Measurements from ENCODE around the gene CTDNEP1.
A peak's percentile ranks its signal among the peaks of the same experiment; 100 is the strongest.
"Not testable (repeated sequence)": the region's sequence is repeated elsewhere in the genome, so short reads cannot be mapped to it uniquely, and the experiment has no call there.

Gene CTDNEP1

DNA sequence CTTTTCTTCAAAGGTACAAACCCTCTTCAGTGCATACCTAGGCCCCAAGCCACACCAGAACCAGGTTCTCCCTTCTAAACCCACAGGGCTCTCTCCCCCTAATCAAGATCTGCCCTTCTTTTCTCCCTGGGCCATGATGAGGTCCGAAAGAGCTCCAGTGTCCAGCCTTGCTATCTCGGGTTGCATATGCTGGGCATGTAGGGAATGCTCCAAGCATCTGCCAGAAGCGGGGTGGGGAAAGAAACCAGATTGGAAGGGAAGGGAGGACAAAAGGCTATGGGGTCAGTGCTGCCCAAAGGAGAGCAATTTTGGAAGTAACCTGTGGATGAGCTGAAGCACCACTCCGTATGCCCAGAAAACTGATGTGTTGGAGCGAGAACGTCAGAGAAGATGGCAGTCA lies 2.3 kb downstream of the CTDNEP1 start:
- no peak for DNase-seq (ENCODE audit: low read depth in 3 of 3, low spot score in 1 of 3)

DNA sequence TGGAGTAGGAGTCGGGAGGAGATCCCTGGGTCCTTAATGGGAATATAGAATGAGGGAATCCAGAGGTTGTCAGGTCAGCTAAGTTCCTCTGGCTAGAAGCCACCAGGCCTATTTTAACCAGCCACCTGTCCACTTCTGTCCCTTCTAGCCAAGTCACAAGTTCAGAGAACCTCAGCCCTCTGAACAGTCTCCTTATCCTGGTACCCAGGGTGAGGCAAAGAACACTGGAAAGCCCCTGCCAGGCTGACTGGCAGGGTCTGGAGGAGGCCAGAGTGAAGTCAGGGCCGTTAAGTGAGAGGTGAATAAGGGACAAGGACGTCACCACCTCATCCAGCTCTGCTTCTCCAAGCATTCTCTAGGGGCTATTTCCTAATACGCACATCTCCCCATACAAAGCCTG lies 2.7 kb downstream of the CTDNEP1 start:
- DNase-seq (ENCODE audit: low read depth in 3 of 3, low spot score in 1 of 3), result no peak

DNA sequence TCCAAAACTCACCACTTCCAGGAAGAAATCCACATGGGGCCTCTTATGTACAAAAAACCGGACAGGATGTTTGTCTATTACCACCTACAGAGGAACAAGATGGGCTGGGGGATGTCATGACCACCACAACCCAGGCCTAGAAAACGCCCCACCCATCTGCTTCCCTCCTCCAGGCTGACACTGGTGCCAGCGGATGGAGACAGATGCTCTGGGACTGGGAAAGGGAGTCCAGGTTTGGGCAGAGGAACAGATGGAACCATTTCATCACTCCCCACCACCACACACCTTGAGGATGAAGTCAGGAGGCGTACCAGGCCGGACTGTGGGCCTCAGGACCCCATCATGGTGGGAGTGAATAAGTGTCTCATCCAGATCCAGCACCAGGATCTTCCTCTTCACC lies 4.8 kb downstream of the CTDNEP1 start:
- no peak for DNase-seq (ENCODE audit: low read depth in 3 of 3, low spot score in 1 of 3)

DNA sequence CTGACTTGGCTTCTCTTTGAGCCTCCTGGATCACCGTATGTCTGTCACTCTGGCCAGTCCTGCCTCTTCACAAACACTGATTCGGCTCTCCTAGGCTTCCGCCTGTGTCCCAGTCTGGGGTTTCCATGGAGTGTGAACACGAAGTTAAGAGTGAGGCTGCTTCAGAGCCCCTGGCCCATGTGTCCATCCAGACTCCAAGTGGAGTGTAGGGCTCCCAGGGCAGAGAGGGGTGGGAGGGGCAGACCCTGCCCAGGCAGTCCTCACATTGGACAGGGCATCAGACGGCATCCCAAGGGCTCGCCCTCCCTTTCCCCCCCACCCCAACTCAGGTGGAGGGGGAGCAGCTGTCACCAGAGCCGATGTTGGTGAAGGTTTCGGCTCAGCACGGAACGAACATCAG lies 7.7 kb downstream of the CTDNEP1 start:
- not testable (repeated sequence) for DNase-seq (ENCODE audit: low read depth in 3 of 3, low spot score in 1 of 3)

DNA sequence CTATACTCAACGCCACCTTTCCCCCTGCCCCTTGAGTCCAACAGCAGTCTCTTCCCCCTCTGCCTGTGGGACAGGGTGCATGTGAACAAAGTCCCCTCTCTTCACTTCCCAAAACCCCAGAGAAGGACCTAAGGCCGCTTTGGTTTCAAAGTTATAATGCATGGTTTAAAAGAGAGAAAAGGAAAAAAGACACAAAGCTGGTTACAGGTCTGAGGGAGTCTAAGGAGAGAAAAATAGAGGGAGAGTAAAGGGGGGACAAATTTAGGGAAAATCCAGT lies 8.1 kb downstream of the CTDNEP1 start:
- no peak for DNase-seq (ENCODE audit: low read depth in 3 of 3, low spot score in 1 of 3)

DNA sequence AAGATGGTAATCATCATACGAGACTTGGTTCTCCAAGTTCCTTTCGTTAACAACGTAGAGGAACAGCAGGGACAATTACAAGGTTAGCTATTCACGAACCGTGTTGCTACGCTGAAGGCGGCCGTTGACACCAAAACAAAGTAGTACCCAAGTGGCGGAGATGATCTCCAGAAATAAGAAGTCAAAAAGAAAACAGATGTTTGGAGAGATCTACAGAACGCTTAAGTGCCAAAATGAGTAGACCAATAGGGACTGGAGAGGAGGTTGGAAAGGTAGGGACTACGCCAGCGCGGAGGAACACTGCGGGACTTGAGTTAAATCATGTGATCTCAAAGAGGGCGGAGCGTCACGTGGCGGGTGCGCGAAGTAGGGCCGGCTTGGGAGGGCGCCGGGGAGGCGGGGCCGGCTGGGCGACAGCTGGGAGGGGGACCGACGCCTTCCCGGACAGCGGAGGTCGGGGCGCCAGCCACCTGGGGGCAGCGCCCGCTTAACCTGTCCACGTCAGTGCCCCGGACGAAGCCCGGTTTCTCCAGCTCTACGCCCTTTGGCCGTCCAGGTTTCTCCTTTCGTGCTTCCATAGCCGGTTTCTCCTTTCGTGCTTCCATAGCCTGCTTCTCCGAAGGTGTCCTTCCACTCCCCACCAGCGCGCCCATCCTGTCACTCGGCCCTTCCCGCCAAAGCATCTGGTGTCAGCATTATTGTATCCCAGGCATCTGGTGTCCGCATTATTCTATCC lies 8.6 kb downstream of the CTDNEP1 start:
- peak; percentile 81 to 85 (median 84) for DNase-seq (ENCODE audit: low read depth in 3 of 3, low spot score in 1 of 3)

DNA sequence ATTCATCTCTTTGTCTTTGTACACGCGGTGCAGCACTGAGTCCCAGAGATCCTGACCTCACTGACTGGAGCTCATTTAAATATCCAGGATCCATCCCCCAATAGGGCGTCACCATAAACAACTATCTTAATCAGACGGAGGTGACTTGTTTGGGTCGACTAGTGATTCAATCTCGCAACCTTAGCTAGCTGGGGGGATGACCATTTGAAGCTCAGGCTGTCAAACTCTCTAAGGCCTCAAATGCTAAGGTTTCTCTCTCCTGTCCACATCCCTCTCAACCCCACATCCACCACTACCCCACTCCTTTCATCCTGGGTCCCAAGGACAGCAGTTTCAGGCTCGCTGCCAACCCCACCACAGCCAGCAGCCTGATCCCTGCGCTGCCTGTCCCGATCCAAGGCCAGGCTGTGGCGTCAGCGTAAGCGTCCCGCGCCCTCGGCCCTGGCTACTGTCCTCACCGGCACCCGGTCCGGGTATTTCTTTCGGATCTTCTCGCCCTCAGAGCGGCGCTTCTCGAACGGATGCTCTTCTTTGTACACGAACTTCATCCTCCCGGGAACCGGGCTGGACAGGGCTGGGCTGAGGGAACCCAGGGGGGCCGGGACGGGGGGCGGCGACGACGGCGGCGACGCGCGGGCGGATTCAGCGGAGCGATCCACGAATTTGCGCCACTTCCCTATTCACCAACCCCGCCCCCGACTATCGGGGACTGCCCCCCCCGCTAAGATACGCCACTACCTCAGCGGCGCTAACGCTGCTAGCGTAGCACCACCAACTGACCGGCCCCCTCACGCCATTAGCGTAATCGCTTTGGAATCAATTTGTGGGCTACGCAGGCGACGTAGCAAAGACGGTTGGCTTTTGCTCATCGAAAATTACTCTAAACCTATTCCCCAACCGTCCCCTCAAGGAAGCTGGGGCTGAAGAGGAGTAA lies 9.5 kb downstream of the CTDNEP1 start, which contains the start of gene GABARAP:
TSS of gene GABARAP (minus strand) at position 667 of the 934 bp plus-strand sequence. CDS start at position 548, 119 bp downstream.
- peak; percentile 79 to 94 (median 92) for DNase-seq (ENCODE audit: low read depth in 3 of 3, low spot score in 1 of 3)

DNA sequence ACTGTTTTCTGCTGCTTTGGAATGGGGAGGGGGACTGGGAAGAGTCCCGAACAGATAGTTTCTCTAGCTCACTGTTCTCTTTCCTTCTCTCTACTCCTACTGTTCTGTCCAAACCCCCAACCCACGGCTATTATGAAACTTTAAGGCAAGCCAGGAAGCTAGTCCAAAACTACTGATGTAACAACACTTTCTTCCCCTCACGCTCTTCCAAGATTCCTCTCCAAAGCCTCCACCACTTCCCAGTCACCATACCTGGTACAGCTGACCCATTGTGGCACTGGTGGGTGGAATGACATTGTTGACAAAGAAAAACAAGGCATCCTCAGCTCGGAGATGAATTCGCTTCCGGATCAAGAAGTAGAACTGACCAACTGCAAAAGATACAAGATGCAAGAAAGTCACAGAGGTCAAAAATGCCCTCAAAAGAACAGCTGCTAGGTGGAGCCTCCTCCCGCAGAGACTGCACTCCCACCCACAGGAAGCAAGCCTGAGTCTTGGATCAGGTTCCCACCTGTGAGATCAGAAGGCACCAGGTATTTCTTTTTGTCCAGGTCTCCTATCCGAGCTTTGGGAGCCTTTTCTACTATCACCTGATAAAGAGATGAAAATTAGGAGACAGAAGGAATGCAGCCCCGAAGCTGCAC lies 10.3 kb downstream of the CTDNEP1 start:
- no peak for DNase-seq (ENCODE audit: low read depth in 3 of 3, low spot score in 1 of 3)

DNA sequence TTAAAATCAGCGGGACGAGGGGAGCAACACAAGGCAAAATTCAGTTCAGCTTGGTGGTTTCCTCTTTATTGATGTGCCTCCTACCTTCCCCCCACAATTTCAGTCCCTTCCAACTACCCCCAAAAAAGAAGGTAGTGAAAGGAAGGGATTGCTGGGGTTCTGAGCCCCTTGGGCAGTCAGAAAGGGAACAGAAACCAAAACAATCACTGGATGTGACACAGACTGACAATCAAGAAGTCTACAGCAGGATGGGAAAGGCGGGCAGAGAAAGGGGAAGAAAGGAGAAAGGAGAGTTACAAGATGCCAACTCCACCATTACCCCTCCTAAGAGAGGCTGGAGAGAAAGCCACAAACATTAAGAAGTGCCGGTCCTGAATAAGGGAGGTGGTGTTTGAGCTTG lies 11.2 kb downstream of the CTDNEP1 start:
- DNase-seq (ENCODE audit: low read depth in 3 of 3, low spot score in 1 of 3), result no peak

DNA sequence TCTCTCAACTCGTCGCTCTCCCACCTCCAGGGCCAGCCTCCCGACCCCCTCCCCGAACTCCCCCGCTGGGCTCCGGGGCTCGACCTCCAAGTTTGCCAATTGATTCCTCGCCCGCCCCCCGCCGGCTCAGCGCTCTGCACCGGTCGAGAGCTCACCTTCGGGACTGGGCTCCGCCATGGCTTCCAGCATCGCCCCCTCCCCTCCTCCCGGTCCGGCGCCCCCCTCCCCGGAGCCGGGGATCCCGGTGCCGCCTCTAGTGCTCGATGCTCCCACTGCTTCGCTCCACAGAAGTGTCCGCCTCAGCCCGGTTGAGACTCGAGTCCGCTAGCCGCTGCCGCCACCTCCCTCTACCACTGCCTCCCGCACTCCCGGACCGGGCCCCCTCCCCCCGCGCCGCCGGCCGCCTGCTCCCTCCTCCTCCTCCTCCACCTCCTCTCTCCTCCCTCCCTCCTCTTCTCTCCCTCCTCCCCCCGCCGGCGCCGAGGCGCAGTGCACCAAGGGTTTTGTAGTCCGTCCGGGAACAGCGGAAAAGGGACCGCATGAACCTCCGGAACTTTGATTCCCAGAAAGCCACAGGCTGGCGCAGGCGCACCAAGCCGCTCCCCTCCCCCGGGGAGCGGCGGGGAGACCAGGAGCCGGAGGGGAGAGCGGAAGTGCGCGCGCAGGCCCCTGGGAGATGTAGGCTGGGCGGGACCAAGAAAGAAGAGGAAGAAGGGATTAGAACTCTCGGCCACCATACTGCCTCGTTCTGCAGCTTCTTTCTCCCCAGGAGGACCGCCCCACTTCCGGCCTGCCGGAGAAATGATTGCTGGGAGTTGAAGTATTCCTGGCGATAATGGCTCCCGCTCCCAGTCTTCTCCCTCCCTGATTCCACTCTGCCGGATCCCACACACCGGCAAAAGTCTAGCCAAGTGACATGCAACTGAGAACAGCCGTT lies 12.2 kb downstream of the CTDNEP1 start, which contains the start of gene PHF23:
TSS of gene PHF23 (minus strand) at position 367 of the 937 bp plus-strand sequence. CDS start at position 189, 178 bp downstream.
- DNase-seq (ENCODE audit: low read depth in 3 of 3, low spot score in 1 of 3), result peak; percentile 95 to 97 (median 97)

DNA sequence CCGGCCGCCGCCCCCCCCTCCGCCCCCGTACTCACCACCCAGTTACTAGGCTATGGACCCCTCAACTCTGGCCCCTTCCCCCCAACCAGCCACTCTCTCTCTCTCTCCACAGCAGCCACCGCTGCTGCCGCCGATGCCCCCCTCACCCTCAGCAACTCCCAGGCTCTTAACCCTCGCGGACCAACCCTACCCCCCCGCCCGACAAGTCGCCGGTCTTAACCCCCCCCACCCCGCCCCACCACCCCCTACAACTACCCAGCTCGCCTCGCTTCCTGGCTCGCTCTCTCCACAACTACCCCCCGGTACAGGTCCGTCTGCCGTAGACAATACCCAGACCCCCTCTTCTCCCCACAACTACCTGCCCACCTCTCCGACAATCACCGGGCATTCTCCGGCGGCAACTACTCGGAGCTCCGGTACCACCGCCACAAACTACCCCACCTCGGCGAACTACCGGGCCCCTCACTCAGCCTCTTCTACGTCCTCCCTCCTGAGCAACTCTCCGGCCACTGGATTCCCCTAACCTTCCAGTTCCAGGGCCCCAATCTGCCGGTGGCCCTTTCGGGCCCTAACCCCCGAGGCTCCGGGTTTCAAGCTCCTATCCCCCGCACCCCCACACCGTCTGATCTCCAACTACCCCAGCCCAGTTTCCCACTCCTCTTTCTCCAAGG lies 13.0 kb downstream of the CTDNEP1 start:
- DNase-seq (ENCODE audit: low read depth in 3 of 3, low spot score in 1 of 3), result no peak

DNA sequence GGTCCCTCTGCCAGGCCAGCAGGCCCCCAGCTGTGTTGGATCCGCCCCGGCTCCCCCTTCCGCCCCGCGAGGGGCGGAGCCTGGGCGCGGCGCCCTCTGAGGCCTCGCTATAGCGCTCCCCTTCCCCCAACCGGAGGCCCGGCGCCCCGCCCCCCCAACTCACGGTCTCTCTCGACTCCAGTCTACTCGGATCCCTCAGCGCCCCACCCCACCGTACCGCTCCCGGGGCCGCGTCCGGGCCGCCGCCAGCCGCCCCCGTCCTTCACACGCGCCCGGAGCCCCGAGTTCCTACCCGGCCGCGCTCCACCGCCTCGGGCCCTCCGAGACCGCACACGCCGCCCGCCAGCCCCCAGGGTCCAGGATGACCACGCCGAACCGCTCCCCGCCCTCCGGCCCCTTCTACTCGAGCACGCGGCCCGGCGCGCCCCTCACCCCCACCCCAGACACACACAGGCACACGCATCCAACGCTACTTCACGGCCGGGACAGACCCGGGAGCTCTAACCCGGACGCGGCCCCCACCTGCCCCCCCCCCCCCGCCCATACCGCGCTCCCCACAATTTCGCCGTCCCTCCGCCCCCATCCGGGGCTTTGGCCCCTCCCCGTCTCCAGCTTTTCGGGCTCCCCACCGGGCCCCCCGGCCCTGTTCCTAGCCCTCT lies 13.6 kb downstream of the CTDNEP1 start:
- peak; percentile 54 to 79 (median 71) for DNase-seq (ENCODE audit: low read depth in 3 of 3, low spot score in 1 of 3)

DNA sequence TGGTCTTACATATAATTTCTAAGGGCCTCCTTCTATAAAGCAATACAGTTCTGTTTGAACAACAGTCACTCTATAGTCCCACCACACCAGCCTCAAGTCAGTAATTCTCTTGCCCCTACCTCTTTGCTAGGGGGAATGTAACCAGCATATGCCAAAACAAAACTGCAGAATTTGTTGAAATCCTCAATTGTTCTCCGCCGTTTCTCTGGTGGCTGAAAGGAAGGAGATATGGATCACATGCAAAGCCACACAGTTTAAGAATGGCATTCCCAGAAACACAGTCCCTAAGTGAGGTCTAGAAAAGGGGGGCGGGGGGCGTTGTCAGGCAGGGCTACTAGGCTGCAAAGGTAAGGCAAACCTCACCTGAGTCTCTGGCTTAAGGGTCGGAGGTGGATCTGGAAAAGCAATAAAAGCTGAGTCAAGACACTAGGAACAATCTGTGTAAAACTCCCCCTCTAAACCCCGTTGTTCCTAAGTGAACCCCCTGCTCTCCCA lies 14.2 kb downstream of the CTDNEP1 start:
- DNase-seq (ENCODE audit: low read depth in 3 of 3, low spot score in 1 of 3), result no peak

DNA sequence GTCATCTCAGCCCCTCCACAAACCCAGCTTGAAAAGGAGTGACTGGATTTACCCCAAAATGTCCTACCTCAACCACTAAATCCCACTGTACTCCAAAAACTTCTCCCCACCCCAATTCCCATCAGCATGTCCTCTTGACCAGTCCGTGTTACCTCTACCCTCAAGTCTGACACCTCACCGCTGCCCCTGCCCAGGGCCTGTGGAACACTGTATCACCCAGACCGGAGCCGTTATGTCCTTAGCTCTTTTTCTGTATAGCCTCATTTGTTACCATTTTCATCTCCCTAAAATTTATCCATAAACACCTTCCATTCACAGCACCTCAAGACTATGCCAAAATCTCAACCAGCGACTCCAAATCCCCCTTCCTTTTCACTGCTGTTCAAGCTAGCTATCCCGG lies 14.7 kb downstream of the CTDNEP1 start:
- DNase-seq (ENCODE audit: low read depth in 3 of 3, low spot score in 1 of 3), result no peak

DNA sequence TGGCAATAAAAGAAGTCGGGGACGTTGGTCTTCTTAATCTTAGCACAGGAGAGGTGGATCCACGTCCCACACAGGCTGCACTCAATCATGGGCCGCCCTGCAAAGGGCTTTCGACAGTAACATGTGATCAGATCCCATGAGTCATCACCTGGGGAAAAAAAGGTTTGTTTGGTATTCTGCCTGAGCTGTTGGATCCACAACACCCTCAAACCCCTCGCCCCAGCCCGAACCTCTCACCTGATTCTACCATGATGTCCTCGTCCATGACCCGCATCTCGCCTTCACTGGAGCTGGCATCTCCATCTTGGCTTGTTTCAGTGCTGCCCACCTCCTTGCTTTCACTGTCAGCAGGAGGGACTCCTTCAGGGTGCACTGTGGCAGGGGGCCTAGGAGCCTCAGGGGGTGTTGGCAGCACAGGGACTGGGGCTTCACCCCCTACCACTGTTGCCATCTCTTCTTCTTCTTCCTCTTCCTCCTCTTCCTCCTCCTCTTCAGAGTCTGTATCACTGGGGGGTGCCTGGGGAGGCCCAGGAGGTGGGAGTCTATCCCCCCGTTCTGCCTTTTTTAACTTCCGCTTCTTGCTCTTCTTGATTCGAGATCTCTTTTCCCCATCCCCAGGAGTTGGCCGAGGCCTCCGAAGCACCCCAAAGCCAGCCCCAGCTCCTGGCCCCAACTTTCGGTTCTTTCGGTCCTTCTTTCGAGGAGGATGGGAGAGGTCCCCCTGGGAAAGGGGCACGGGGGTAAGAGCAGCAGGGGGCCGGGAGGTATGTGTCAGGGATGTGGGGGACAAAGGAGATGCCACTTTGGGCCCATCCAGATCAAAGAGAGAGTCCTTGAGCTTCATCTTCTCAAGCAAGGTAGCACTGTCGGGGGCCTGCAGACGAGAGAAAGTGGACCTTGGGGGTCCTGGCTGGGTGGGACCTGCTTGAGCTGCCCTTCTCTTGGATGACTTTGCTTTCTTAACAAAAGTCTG lies 15.6 kb downstream of the CTDNEP1 start:
- DNase-seq (ENCODE audit: low read depth in 3 of 3, low spot score in 1 of 3), result no peak

DNA sequence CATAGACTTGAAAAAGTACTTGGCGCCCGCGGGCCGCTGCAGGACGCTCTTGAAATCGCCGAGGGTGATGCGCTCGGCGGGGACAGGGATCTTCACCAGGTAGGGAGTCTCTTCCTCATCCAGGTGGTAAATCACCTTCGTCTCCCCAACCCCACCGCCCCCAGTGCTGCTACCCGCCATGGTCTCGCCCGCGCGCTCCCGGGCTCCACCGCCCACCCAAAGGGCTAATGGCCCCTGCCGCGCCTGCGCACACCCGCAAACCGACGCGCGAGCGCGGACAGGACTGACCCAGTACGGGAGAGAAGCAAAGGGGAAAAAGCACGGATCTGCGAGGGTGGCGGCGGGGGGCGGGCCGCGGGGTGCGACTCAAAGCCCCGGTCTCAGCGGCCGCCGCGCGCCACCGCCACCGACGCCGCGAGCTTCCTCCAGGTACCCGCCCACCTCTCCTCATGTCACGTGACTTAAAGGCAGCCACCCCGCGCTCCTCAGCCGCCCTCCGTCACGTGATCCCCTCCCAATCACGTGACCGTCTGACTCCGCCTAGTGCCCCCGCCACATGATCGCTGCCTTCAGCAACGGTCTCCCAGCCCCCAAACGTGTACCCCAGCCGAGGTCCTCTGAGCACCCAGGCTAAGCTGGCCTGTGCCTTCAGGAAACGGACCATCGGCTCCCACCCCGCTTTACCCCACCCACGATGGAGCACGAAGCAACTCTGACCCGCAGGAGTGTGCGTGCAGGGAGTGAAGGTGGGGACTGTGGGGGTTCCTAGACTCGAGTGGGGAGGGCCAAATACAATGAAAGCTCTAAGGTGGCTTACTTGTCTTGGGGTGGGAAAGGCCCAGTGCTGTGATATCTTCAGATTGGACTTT lies 17.2 kb downstream of the CTDNEP1 start, which contains the start of gene DVL2:
TSS of gene DVL2 (minus strand) at position 435 of the 869 bp plus-strand sequence. CDS start at position 180, 255 bp downstream.
- peak; percentile 87 to 89 (median 87) for DNase-seq (ENCODE audit: low read depth in 3 of 3, low spot score in 1 of 3)

DNA sequence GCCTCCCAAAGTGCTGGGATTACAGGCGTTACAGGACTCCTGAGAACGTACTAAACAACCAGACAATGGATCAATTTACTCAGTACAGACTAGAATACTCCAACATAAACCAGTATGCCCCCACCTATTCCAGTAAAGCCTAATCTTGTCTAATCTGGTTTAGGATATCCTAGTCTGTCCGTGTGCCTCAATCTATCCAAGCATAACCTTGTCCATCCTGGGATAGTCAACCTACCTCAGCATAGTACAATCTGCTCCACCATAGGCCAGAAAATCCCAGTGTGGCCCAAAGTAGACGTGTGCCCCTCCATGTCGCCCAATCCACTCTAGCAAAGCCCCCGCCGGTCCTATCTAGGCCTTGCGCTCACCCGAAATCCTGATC lies 17.8 kb downstream of the CTDNEP1 start:
- DNase-seq (ENCODE audit: low read depth in 3 of 3, low spot score in 1 of 3), result no peak

Data from stimulated activated CD4-positive, alpha-beta T cell treated with anti-CD3 and anti-CD28 coated beads, TNF-alpha, amount 100 ng/mL, for 1 hour (primary cell).